ENCODE measurements around the gene NTM.

The NTM gene

GRCh38 chr11:131612533-131612932 lies 242.1 kb downstream of the NTM start:
- Histone ChIP-seq H3K36me3 (ENCODE audit: insufficient read depth, low read length) (no peaks in the 10 kb centered on the region), H3K4me1 (ENCODE audit: control insufficient read depth, insufficient read depth, low read length) (peaks cover 17% of the 10 kb centered on the region), H3K4me2 (ENCODE audit: low read length) (no peak overlapping the region), H3K4me3 (ENCODE audit: low read length) (no peak overlapping the region), H3K9ac (ENCODE audit: low read depth, low read length) (no peak overlapping the region), H3K9me3 (replicated peaks; ENCODE audit: low read length) (no peaks in the 10 kb centered on the region), H3K27me3 (ENCODE audit: control insufficient read depth, insufficient read depth, low read length) (peaks cover 32% of the 10 kb centered on the region)

GRCh38 chr11:131614631-131615030 lies 244.2 kb downstream of the NTM start:
- H3K36me3 ChIP-seq (ENCODE audit: insufficient read depth, low read length), result no peaks in the 10 kb centered on the region
- no peaks in the 10 kb centered on the region for H3K9me3 ChIP-seq (replicated peaks; ENCODE audit: low read length)
- peaks cover 32% of the 10 kb centered on the region for H3K27me3 ChIP-seq (ENCODE audit: control insufficient read depth, insufficient read depth, low read length)
- peaks cover 11% of the 10 kb centered on the region for H3K4me1 ChIP-seq (ENCODE audit: control insufficient read depth, insufficient read depth, low read length)
- no peak overlapping the region for H3K4me3 ChIP-seq (ENCODE audit: low read length)
- no peak overlapping the region for H3K4me2 ChIP-seq (ENCODE audit: low read length)
- H3K9ac ChIP-seq (ENCODE audit: low read depth, low read length), result no peak overlapping the region

- no peak overlapping the region for H3K4me2 ChIP-seq (ENCODE audit: low read length)
- no peak overlapping the region for H3K9ac ChIP-seq (ENCODE audit: low read depth, low read length)
- H3K27me3 ChIP-seq (ENCODE audit: control insufficient read depth, insufficient read depth, low read length), result peaks cover 33% of the 10 kb centered on the region
- no peaks in the 10 kb centered on the region for H3K36me3 ChIP-seq (ENCODE audit: insufficient read depth, low read length)
- H3K4me1 ChIP-seq (ENCODE audit: control insufficient read depth, insufficient read depth, low read length), result peaks cover 5% of the 10 kb centered on the region
- no peaks in the 10 kb centered on the region for H3K9me3 ChIP-seq (replicated peaks; ENCODE audit: low read length)
- no peak overlapping the region for H3K4me3 ChIP-seq (ENCODE audit: low read length)
Observed at GRCh38 chr11:131615611-131616010, 245.2 kb downstream of the NTM start.

GRCh38 chr11:131616481-131617140 lies 246.2 kb downstream of the NTM start:
- no peaks in the 10 kb centered on the region for H3K36me3 ChIP-seq (ENCODE audit: insufficient read depth, low read length)
- no peak overlapping the region for H3K4me3 ChIP-seq (ENCODE audit: low read length)
- peaks cover 26% of the 10 kb centered on the region for H3K27me3 ChIP-seq (ENCODE audit: control insufficient read depth, insufficient read depth, low read length)
- no peaks in the 10 kb centered on the region for H3K9me3 ChIP-seq (replicated peaks; ENCODE audit: low read length)
- peaks cover 5% of the 10 kb centered on the region for H3K4me1 ChIP-seq (ENCODE audit: control insufficient read depth, insufficient read depth, low read length)
- no peak overlapping the region for H3K4me2 ChIP-seq (ENCODE audit: low read length)
- no peak overlapping the region for H3K9ac ChIP-seq (ENCODE audit: low read depth, low read length)

GRCh38 chr11:131618201-131618600 lies 247.8 kb downstream of the NTM start:
- no peak overlapping the region for H3K4me3 ChIP-seq (ENCODE audit: low read length)
- no peak overlapping the region for H3K9ac ChIP-seq (ENCODE audit: low read depth, low read length)
- H3K4me1 ChIP-seq (ENCODE audit: control insufficient read depth, insufficient read depth, low read length), result peaks cover 5% of the 10 kb centered on the region
- H3K36me3 ChIP-seq (ENCODE audit: insufficient read depth, low read length), result no peaks in the 10 kb centered on the region
- H3K4me2 ChIP-seq (ENCODE audit: low read length), result no peak overlapping the region
- peaks cover 20% of the 10 kb centered on the region for H3K27me3 ChIP-seq (ENCODE audit: control insufficient read depth, insufficient read depth, low read length)
- H3K9me3 ChIP-seq (replicated peaks; ENCODE audit: low read length), result no peaks in the 10 kb centered on the region

GRCh38 chr11:131622193-131622592 lies 251.8 kb downstream of the NTM start:
- no peaks in the 10 kb centered on the region for H3K4me1 ChIP-seq (ENCODE audit: control insufficient read depth, insufficient read depth, low read length)
- H3K9me3 ChIP-seq (replicated peaks; ENCODE audit: low read length), result no peaks in the 10 kb centered on the region
- H3K4me2 ChIP-seq (ENCODE audit: low read length), result no peak overlapping the region
- H3K27me3 ChIP-seq (ENCODE audit: control insufficient read depth, insufficient read depth, low read length), result peaks cover 11% of the 10 kb centered on the region
- no peaks in the 10 kb centered on the region for H3K36me3 ChIP-seq (ENCODE audit: insufficient read depth, low read length)
- H3K9ac ChIP-seq (ENCODE audit: low read depth, low read length), result no peak overlapping the region
- no peak overlapping the region for H3K4me3 ChIP-seq (ENCODE audit: low read length)

GRCh38 chr11:131624531-131624930 lies 254.1 kb downstream of the NTM start:
- Histone ChIP-seq H3K27me3 (ENCODE audit: control insufficient read depth, insufficient read depth, low read length) (peaks cover 14% of the 10 kb centered on the region), H3K9me3 (replicated peaks; ENCODE audit: low read length) (no peaks in the 10 kb centered on the region), H3K4me1 (ENCODE audit: control insufficient read depth, insufficient read depth, low read length) (no peaks in the 10 kb centered on the region), H3K9ac (ENCODE audit: low read depth, low read length) (no peak overlapping the region), H3K4me2 (ENCODE audit: low read length) (no peak overlapping the region), H3K4me3 (ENCODE audit: low read length) (no peak overlapping the region), H3K36me3 (ENCODE audit: insufficient read depth, low read length) (no peaks in the 10 kb centered on the region)

GRCh38 chr11:131626788-131627187 lies 256.4 kb downstream of the NTM start:
- Histone ChIP-seq H3K4me2 (ENCODE audit: low read length) (no peak overlapping the region), H3K4me1 (ENCODE audit: control insufficient read depth, insufficient read depth, low read length) (no peaks in the 10 kb centered on the region), H3K9me3 (replicated peaks; ENCODE audit: low read length) (no peaks in the 10 kb centered on the region), H3K4me3 (ENCODE audit: low read length) (no peak overlapping the region), H3K9ac (ENCODE audit: low read depth, low read length) (no peak overlapping the region), H3K36me3 (ENCODE audit: insufficient read depth, low read length) (no peaks in the 10 kb centered on the region), H3K27me3 (ENCODE audit: control insufficient read depth, insufficient read depth, low read length) (peaks cover 16% of the 10 kb centered on the region)

GRCh38 chr11:131628739-131629138 lies 258.3 kb downstream of the NTM start:
- no peak overlapping the region for H3K4me2 ChIP-seq (ENCODE audit: low read length)
- H3K27me3 ChIP-seq (ENCODE audit: control insufficient read depth, insufficient read depth, low read length), result peaks cover 13% of the 10 kb centered on the region
- H3K9me3 ChIP-seq (replicated peaks; ENCODE audit: low read length), result no peaks in the 10 kb centered on the region
- H3K4me3 ChIP-seq (ENCODE audit: low read length), result no peak overlapping the region
- H3K9ac ChIP-seq (ENCODE audit: low read depth, low read length), result no peak overlapping the region
- H3K4me1 ChIP-seq (ENCODE audit: control insufficient read depth, insufficient read depth, low read length), result no peaks in the 10 kb centered on the region
- no peaks in the 10 kb centered on the region for H3K36me3 ChIP-seq (ENCODE audit: insufficient read depth, low read length)

GRCh38 chr11:131629925-131630540 lies 259.6 kb downstream of the NTM start:
- Histone ChIP-seq H3K4me1 (ENCODE audit: control insufficient read depth, insufficient read depth, low read length) (no peaks in the 10 kb centered on the region), H3K9me3 (replicated peaks; ENCODE audit: low read length) (no peaks in the 10 kb centered on the region), H3K36me3 (ENCODE audit: insufficient read depth, low read length) (no peaks in the 10 kb centered on the region), H3K9ac (ENCODE audit: low read depth, low read length) (no peak overlapping the region), H3K4me3 (ENCODE audit: low read length) (no peak overlapping the region), H3K4me2 (ENCODE audit: low read length) (no peak overlapping the region), H3K27me3 (ENCODE audit: control insufficient read depth, insufficient read depth, low read length) (peaks cover 13% of the 10 kb centered on the region)

GRCh38 chr11:131632971-131633370 lies 262.6 kb downstream of the NTM start:
- H3K4me3 ChIP-seq (ENCODE audit: low read length), result no peak overlapping the region
- no peaks in the 10 kb centered on the region for H3K36me3 ChIP-seq (ENCODE audit: insufficient read depth, low read length)
- peaks cover 10% of the 10 kb centered on the region for H3K27me3 ChIP-seq (ENCODE audit: control insufficient read depth, insufficient read depth, low read length)
- no peak overlapping the region for H3K9ac ChIP-seq (ENCODE audit: low read depth, low read length)
- H3K4me2 ChIP-seq (ENCODE audit: low read length), result no peak overlapping the region
- no peaks in the 10 kb centered on the region for H3K9me3 ChIP-seq (replicated peaks; ENCODE audit: low read length)
- no peaks in the 10 kb centered on the region for H3K4me1 ChIP-seq (ENCODE audit: control insufficient read depth, insufficient read depth, low read length)
